C4-2B (cell line): ENCODE results near the gene IAH1.

ENCODE experiments used
- CTCF ChIP-seq: fragments of 450-650 bp; conservative IDR thresholded peaks from 2 replicates; pipeline ENCODE4 v1.5.1; 2017; ENCODE audit warnings: mild to moderate bottlenecking
- ZFX ChIP-seq: fragments of 450-650 bp; IDR thresholded peaks from 2 replicates; pipeline ENCODE4 v1.6.1; 2017

GRCh38 chr2:9477914-9478313 is 3.6 kb downstream of the IAH1 start:
- no peak for TF ChIP-seq CTCF
- no peak for TF ChIP-seq ZFX
